H1 (cell line): ENCODE results near the gene PTRH1. TPM values are rescaled to one million over a fixed set of nuclear protein-coding genes. Genes with fewer than 3 reads are reported as not detected.

Experiments
- CTCF ChIA-PET: fragments of 300-600 bp; sonication (Branson Sonifier 250); formaldehyde crosslinking; loops from one replicate; lab custom pipeline; 2021; ENCODE audit not compliant: partially characterized antibody; lab: Charles Lee
- POLR2A ChIA-PET: fragments of 300-600 bp; sonication (Branson Sonifier 250); formaldehyde crosslinking; loops from one replicate; lab custom pipeline; 2021; ENCODE audit warnings: inconsistent platforms; ENCODE audit not compliant: partially characterized antibody; lab: Charles Lee
- DNase-seq, 2 experiments: peaks; one replicate each; pipeline versions ENCODE4 v3.0.0 to v3.0.0-alpha.2; 2010 to 2022; ENCODE audit warnings: low spot score in 2 of 2, low read depth in 1 of 2, mixed read lengths in 1 of 2
- FAIRE-seq: peaks from 2 replicates; lab custom pipeline; 2011; peaks lifted over from hg19 to GRCh38; lab: Jason Lieb, UNC
- H2AFZ ChIP-seq: 2 replicates; pipeline ENCODE4 v1.8.1; 2012; ENCODE audit warnings: low read length, inconsistent platforms
- H2AK5ac ChIP-seq: 2 replicates; pipeline ENCODE4 v1.6.1; 2013; ENCODE audit warnings: low read depth, low read length
- H2BK120ac ChIP-seq: replicated peaks from 2 replicates; pipeline ENCODE3; 2013; ENCODE audit warnings: low read depth, low read length, inconsistent platforms
- H2BK12ac ChIP-seq: 2 replicates; pipeline ENCODE4 v1.6.1; 2013; ENCODE audit warnings: low read depth, low read length
- H2BK15ac ChIP-seq: 2 replicates; pipeline ENCODE4 v1.6.1; 2013; ENCODE audit warnings: low read length
- H2BK20ac ChIP-seq: 2 replicates; pipeline ENCODE4 v1.6.1; 2013; ENCODE audit warnings: low read length
- H2BK5ac ChIP-seq: 2 replicates; pipeline ENCODE4 v1.6.1; 2013; ENCODE audit warnings: low read depth, low read length
- H3K14ac ChIP-seq: 2 replicates; pipeline ENCODE4 v1.6.1; 2013; ENCODE audit warnings: inconsistent platforms; ENCODE audit not compliant: insufficient read length
- H3K18ac ChIP-seq: 2 replicates; pipeline ENCODE4 v1.6.1; 2013; ENCODE audit warnings: low read length; ENCODE audit errors: extremely low read depth
- H3K23ac ChIP-seq: 2 replicates; pipeline ENCODE4 v1.6.1; 2013; ENCODE audit warnings: inconsistent platforms; ENCODE audit not compliant: insufficient read length
- H3K23me2 ChIP-seq: 2 replicates; pipeline ENCODE4 v1.6.1; 2013; ENCODE audit warnings: low read depth, low read length
- H3K27ac ChIP-seq: 2 replicates; pipeline ENCODE4 v1.6.1; 2011; ENCODE audit warnings: low read depth, low read length, inconsistent platforms
- H3K27me3 ChIP-seq, 4 experiments: replicated peaks in 1 of 4; 1 replicate in 1 of 4; 2 replicates in 3 of 4; pipeline versions ENCODE4 v1.6.1 to v1.8.1; 2011 to 2013; ENCODE audit warnings: low read length in 3 of 4, mild to moderate bottlenecking in 3 of 4, inconsistent platforms in 2 of 4, mixed read lengths in 2 of 4, moderate library complexity in 1 of 4; ENCODE audit not compliant: control insufficient read depth in 3 of 4, insufficient read depth in 3 of 4; ENCODE audit errors: extremely low read depth in 1 of 4
- H3K36me3 ChIP-seq, 4 experiments: 2 replicates each; pipeline versions ENCODE4 v1.6.1 to v1.8.1; 2011 to 2013; ENCODE audit warnings: mild to moderate bottlenecking in 4 of 4, low read length in 3 of 4, moderate library complexity in 2 of 4, control low read depth in 1 of 4, inconsistent platforms in 1 of 4; ENCODE audit not compliant: insufficient read depth in 4 of 4, control insufficient read depth in 2 of 4
- H3K4ac ChIP-seq: replicated peaks from 2 replicates; pipeline ENCODE3; 2013; ENCODE audit warnings: low read length, low read depth, mixed read lengths, inconsistent platforms; ENCODE audit not compliant: insufficient read length
- H3K4me1 ChIP-seq, 4 experiments: replicated peaks in 1 of 4; 1 replicate in 1 of 4; 2 replicates in 3 of 4; pipeline versions ENCODE4 v1.6.1 to v1.8.1; 2011 to 2013; ENCODE audit warnings: low read length in 3 of 4, inconsistent platforms in 2 of 4, mixed read lengths in 1 of 4; ENCODE audit not compliant: insufficient read depth in 4 of 4, control insufficient read depth in 3 of 4
- H3K4me2 ChIP-seq, 2 experiments: 2 replicates each; pipeline versions ENCODE4 v1.6.1 to v1.8.1; 2011 to 2013; ENCODE audit warnings: low read depth in 2 of 2, low read length in 2 of 2, control low read depth in 1 of 2, inconsistent platforms in 1 of 2, mild to moderate bottlenecking in 1 of 2; ENCODE audit not compliant: insufficient read depth in 1 of 2
- H3K4me3 ChIP-seq, 4 experiments: fragments of 200-600, 300-600 bp in 1 of 4; sonication (generic), shearing (Covaris generic), sonication (Bioruptor Twin) in 1 of 4; 2 replicates each; pipeline versions ENCODE4 v1.5.1 to v1.8.1; 2011 to 2016; ENCODE audit warnings: low read length in 4 of 4, low read depth in 3 of 4, control low read depth in 2 of 4, inconsistent platforms in 2 of 4, mild to moderate bottlenecking in 2 of 4, mixed read lengths in 1 of 4, moderate library complexity in 1 of 4; ENCODE audit not compliant: insufficient read depth in 2 of 4; ENCODE audit errors: extremely low read depth in 1 of 4
- H3K56ac ChIP-seq: replicated peaks from 2 replicates; pipeline ENCODE3; 2013; ENCODE audit warnings: low read depth, mild to moderate bottlenecking, mixed read lengths, low read length, inconsistent platforms; ENCODE audit not compliant: insufficient read length
- H3K79me1 ChIP-seq: 2 replicates; pipeline ENCODE4 v1.6.1; 2013; ENCODE audit warnings: low read depth, low read length, control low read depth
- H3K79me2 ChIP-seq, 2 experiments: 2 replicates each; pipeline versions ENCODE4 v1.6.1 to v1.8.1; 2012 to 2013; ENCODE audit warnings: low read length in 2 of 2, mild to moderate bottlenecking in 2 of 2, inconsistent platforms in 1 of 2; ENCODE audit not compliant: insufficient read depth in 2 of 2, control insufficient read depth in 1 of 2
- H3K9ac ChIP-seq, 4 experiments: replicated peaks in 1 of 4; 1 replicate in 1 of 4; 2 replicates in 3 of 4; pipeline versions ENCODE4 v1.6.1 to v1.8.1; 2011 to 2013; ENCODE audit warnings: low read depth in 3 of 4, low read length in 3 of 4, control low read depth in 2 of 4, mild to moderate bottlenecking in 2 of 4, moderate library complexity in 2 of 4, inconsistent platforms in 1 of 4; ENCODE audit errors: extremely low read depth in 1 of 4
- H3K9me3 ChIP-seq, 2 experiments: 2 replicates each; pipeline versions ENCODE4 v1.6.1 to v1.8.1; 2012 to 2013; ENCODE audit warnings: mild to moderate bottlenecking in 2 of 2, moderate library complexity in 2 of 2, control low read depth in 1 of 2, inconsistent platforms in 1 of 2, low read depth in 1 of 2, low read length in 1 of 2, mixed read lengths in 1 of 2; ENCODE audit not compliant: insufficient read depth in 2 of 2
- H4K20me1 ChIP-seq, 2 experiments: replicated peaks in 1 of 2; 2 replicates each; pipeline versions ENCODE3 to v1.8.1; 2011 to 2013; ENCODE audit warnings: inconsistent platforms in 2 of 2, low read length in 2 of 2, mild to moderate bottlenecking in 1 of 2; ENCODE audit not compliant: insufficient read depth in 2 of 2, control insufficient read depth in 1 of 2
- H4K5ac ChIP-seq: 2 replicates; pipeline ENCODE4 v1.6.1; 2013; ENCODE audit warnings: low read length, low read depth, mixed read lengths, inconsistent platforms; ENCODE audit not compliant: insufficient read length
- H4K8ac ChIP-seq: 2 replicates; pipeline ENCODE4 v1.8.0; 2013; ENCODE audit warnings: mild to moderate bottlenecking, moderate library complexity, low read length, inconsistent platforms; ENCODE audit not compliant: insufficient read depth; ENCODE audit errors: extremely low read depth
- H4K91ac ChIP-seq: replicated peaks from 2 replicates; pipeline ENCODE3; 2013; ENCODE audit warnings: low read length, mixed read lengths, inconsistent platforms; ENCODE audit not compliant: insufficient read length
- BRCA1 ChIP-seq: IDR thresholded peaks from 2 replicates; pipeline ENCODE4 v1.6.1; 2012; ENCODE audit warnings: low read depth, low read length, improper control_type of control experiment
- CBX8 ChIP-seq: fragments of 300-800, 300-1000 bp; sonication (generic); IDR thresholded peaks from 2 replicates; pipeline ENCODE4 v1.7.1; 2016; ENCODE audit warnings: low read depth, low read length, borderline replicate concordance
- CHD1 ChIP-seq: IDR thresholded peaks from 2 replicates; pipeline ENCODE4 v1.6.1; 2012; ENCODE audit warnings: low read depth, low read length, improper control_type of control experiment
- HDAC6 ChIP-seq: IDR thresholded peaks from one replicate; pipeline ENCODE4 v1.7.1; 2012; ENCODE audit warnings: low read depth, mild to moderate bottlenecking, inconsistent platforms, low read length, moderate library complexity
- NANOG ChIP-seq: IDR thresholded peaks from 2 replicates; pipeline ENCODE4 v1.6.1; 2011; ENCODE audit warnings: low read length, low read depth, mild to moderate bottlenecking, inconsistent platforms; ENCODE audit not compliant: insufficient read depth, poor library complexity, severe bottlenecking
- POLR2A ChIP-seq, 2 experiments: IDR thresholded peaks; 1 replicate in 1 of 2; 2 replicates in 1 of 2; pipeline ENCODE4 v1.6.1; 2011; ENCODE audit warnings: low read depth in 2 of 2, low read length in 2 of 2, mild to moderate bottlenecking in 2 of 2; ENCODE audit errors: control extremely low read depth in 1 of 2
- RNF2 ChIP-seq: fragments of 200-900, 300-1000 bp; sonication (generic); IDR thresholded peaks from 2 replicates; pipeline ENCODE4 v1.7.1; 2016; ENCODE audit warnings: borderline replicate concordance, low read depth, mild to moderate bottlenecking, antibody characterized with exemption, low read length; ENCODE audit not compliant: poor library complexity, severe bottlenecking; ENCODE audit errors: missing control alignments
- SP4 ChIP-seq: IDR thresholded peaks from 2 replicates; pipeline ENCODE4 v1.6.1; 2012; ENCODE audit warnings: low read length, inconsistent platforms
- TBP ChIP-seq: IDR thresholded peaks from 2 replicates; pipeline ENCODE4 v1.6.1; 2011; ENCODE audit warnings: low read depth, low read length, improper control_type of control experiment
- TCF12 ChIP-seq: IDR thresholded peaks from 2 replicates; pipeline ENCODE4 v1.6.1; 2011; ENCODE audit warnings: low read depth, mild to moderate bottlenecking, low read length
- ZNF274 ChIP-seq: IDR thresholded peaks from 2 replicates; pipeline ENCODE4 v1.7.0; 2012; ENCODE audit warnings: low read length, borderline replicate concordance; ENCODE audit errors: extremely low read depth
- WGBS, 2 experiments: shearing (Covaris generic) in 1 of 2; methylation state at CpG; one replicate each; pipeline versions ENCODE4 v1.1.6 to v1.1.7; 2013 to 2015; ENCODE audit warnings: low lambda C conversion rate in 2 of 2, mixed read lengths in 2 of 2, inconsistent platforms in 1 of 2, low coverage in 1 of 2, missing lambda C conversion rate in 1 of 2; ENCODE audit not compliant: insufficient replicate concordance in 2 of 2, insufficient coverage in 1 of 2, insufficient read length in 1 of 2; ENCODE audit errors: extremely low coverage in 1 of 2, missing lambda C conversion rate in 1 of 2; 5-methylcytosine and 5-hydroxymethylcytosine counted together
- polyA plus RNA-seq, 7 experiments: library from polyadenylated mRNA; depleted of rRNA in 3 of 7; stranded (reverse) in 5 of 7; unstranded in 2 of 7; fragments of >200 nt in 5 of 7; fragments of 200-250 nt in 2 of 7; gene quantifications; 1 replicate in 5 of 7; 2 replicates in 1 of 7; 4 replicates in 1 of 7; pipeline versions ENCODE4 v1.2.1 to v1.2.3, GENCODE V29; 2011 to 2013; ENCODE audit warnings: missing spikeins in 2 of 7, mixed read lengths in 2 of 7
- total RNA-seq: library from RNA; stranded (reverse); fragmentation: NEBNext Ultra II Directional; extraction: Animal tissue kit (Norgen Biotek cat#: 25700); gene quantifications from 2 replicates; pipeline ENCODE4 v1.2.1, GENCODE V29; 2021

PTRH1 gene
- total and polyA plus RNA-seq, 2 of the 8 experiments (the other 6 are each of a cell fraction or from before 2014, with no cell fraction given), result 11.1 to 19.8 TPM

- no peak overlapping the region for H2BK20ac ChIP-seq
- no peaks in the 10 kb centered on the region for H3K9me3 ChIP-seq
- WGBS, 2 experiments, result 90% methylated on average over 19 of the region's 19 CpGs; no CpG with 5 or more reads in 1 of the 2 experiments
- peaks cover 0 to 4% of the 10 kb centered on the region in 2 experiments for H4K20me1 ChIP-seq
- FAIRE-seq (no peak), DNase-seq (no peak)
- H3K27ac ChIP-seq, result no peak overlapping the region
- no peak for TF ChIP-seq RNF2
- no peak for TF ChIP-seq BRCA1
- TF ChIP-seq HDAC6, result no peak
- no peak for TF ChIP-seq CHD1
- TF ChIP-seq CBX8, result no peak
- TF ChIP-seq ZNF274, result no peak
- TF ChIP-seq TBP, result no peak
- no peak for TF ChIP-seq TCF12
- TF ChIP-seq SP4, result no peak
- TF ChIP-seq POLR2A (IDR thresholded peaks at IDR 0.05; ENCODE audit: control extremely low read depth in 1 of 2, low read depth in 2 of 2, low read length in 2 of 2), result no peak
- no peak for TF ChIP-seq NANOG
- no peak overlapping the region for H3K18ac ChIP-seq
- H2BK15ac ChIP-seq, result no peak overlapping the region
- H3K27me3 ChIP-seq, result no peaks in the 10 kb centered on the region
- no peaks in the 10 kb centered on the region for H3K36me3 ChIP-seq
- no peak overlapping the region for H2BK120ac ChIP-seq
- ChIA-PET CTCF (interaction anchor here (0.8 to 7.3 kb wide), 11 partner anchors 15 to 236 kb away, joined by 3 to 37 read pairs (median 6); partner anchors contain the start of gene CDK9), POLR2A (interaction anchor here (0.7 kb wide), 1 partner anchor 48 kb away, joined by 3 read pairs; no protein-coding TSS in a partner anchor)
- H4K8ac ChIP-seq, result 0 out of 2 replicates have a peak overlapping the region, but pooled peaks have one; percentile 4
- no peak overlapping the region for H2BK5ac ChIP-seq
- H3K4me3 ChIP-seq, result no peak overlapping the region
- peaks cover 7% of the 10 kb centered on the region; the same call in 1 of the 2 replicates for H3K23me2 ChIP-seq
- no peak overlapping the region for H2AK5ac ChIP-seq
- peaks cover 0 to 4% (median 1%) of the 10 kb centered on the region in 4 experiments; a peak in 4 of 7 replicates for H3K4me1 ChIP-seq
- H3K4me2 ChIP-seq, result no peak overlapping the region
- H4K91ac ChIP-seq, result no peak overlapping the region
- no peak overlapping the region for H3K56ac ChIP-seq
- H3K9ac ChIP-seq, result no peak overlapping the region
- no peak overlapping the region for H3K23ac ChIP-seq
- no peaks in the 10 kb centered on the region for H3K79me2 ChIP-seq
- H3K14ac ChIP-seq, result no peak overlapping the region
- no peak overlapping the region for H3K4ac ChIP-seq
- no peak overlapping the region for H2BK12ac ChIP-seq
- H4K5ac ChIP-seq, result no peak overlapping the region
- no peak overlapping the region for H2AFZ ChIP-seq
- H3K79me1 ChIP-seq, result no peaks in the 10 kb centered on the region
Observed at GRCh38 chr9:127739614-127740330, 24.3 kb upstream of the PTRH1 start.
